Germinal center (tissue), 1 donor: Measurements from ENCODE around the gene TBX6.
"Not testable (repeated sequence)": the region's sequence is repeated elsewhere in the genome, so short reads cannot be mapped to it uniquely, and the experiment has no call there.

Source experiments
- DNase-seq: peaks from one replicate; pipeline ENCODE4 v3.0.0; 2012; ENCODE audit warnings: mixed read lengths, low spot score

Gene TBX6

DNA sequence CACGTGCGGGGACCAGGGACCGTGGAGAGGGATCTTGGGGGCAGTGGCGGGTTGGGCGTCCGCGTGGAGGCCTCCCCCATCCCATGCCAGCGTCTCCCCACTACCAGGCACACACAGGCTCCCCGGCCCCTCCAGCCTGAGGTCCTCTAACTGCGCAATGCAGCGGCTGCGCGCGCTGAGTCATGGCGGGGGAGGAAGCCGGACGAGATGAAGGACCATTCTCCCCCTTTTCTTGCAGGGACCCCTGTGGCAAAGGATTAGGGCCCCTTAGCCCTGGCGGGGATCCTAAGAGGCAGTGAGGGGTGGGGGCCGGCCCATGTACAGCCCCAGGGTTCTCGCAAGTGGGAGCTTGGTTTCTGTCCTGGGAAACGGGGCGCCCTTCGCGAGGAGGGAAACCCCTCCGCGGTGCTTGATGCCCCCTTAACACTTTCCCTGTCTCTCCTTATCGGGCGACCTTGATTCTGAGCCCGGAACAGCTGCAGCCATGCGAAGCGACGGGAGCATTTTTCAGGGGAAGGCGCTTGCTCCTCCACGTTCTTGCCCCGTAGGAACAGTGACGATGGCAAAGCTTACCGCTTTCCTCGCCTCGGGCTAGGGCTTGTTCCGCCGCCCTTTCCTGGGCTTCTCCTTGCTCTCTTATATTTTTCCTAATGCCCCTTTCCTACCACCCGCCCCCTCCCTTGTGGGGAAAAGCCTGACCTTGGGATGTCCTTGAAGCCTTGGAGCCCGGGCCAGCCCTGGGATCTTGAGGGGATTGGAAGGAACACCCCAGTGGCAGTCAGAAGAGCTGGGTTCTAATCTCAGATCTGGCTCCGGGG, 25.6 kb downstream of the TBX6 start:
- DNase-seq: no peak

DNA sequence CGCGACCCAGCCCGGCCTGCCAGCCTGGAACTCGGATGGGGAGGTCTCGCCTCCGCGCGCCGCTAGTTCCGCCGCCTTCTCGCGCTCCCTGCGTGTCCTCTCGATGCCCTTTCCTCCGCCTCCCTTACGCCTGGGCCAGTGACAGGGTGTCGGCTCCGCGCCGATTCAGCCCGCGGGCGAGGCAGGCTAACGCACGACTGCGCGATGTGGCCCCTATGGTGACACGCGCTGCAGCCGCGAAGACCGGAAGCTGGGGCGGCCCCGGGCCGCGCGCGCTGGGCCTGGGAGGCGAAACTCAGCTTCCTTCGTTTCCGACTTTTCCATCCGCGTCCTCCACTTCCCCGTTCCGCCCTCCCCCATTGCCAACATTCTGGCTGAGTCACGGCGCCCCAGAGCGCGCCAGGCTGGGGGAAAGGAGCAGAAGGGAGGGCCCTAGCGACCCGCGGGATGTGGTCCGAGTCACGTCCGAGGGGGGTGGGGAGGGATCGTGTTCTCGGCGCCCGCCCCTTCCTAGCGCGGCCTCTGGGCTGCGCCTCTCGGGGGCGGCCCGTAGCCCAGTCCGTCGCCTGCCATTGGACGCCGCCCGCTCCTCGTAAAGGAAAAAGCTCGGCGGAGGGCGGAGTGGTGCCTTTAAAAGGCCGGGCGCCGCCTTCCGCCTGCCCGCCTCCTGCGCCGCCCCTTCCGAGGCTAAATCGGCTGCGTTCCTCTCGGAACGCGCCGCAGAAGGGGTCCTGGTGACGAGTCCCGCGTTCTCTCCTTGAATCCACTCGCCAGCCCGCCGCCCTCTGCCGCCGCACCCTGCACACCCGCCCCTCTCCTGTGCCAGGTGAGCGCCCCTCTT, 26.4 kb downstream of the TBX6 start, which contains the start of gene ALDOA:
Gene ALDOA (plus strand): TSS at position 659 of the 841 bp plus-strand sequence. CDS start 1,138 bp downstream, outside the sequence.
- peak; percentile 96 for DNase-seq

DNA sequence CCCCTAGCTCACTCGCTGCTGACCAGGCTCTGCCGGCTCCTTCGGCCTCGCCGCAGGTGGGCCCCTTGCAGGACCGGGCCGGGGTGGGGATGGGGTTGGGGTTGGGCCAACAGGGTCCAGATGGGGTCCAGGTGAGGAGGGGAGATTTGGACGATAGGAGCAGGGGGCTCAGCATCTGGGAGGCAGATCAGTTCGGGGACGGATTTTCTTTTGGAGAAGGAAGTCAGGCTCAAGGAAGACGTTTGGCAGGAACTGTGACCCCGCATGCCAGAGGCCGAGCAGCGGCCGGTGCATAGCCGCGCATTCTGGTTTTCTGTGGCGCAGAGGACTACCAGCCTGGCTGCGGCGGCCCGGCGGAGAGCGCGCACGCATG, 27.0 kb downstream of the TBX6 start:
- peak; percentile 28 for DNase-seq

DNA sequence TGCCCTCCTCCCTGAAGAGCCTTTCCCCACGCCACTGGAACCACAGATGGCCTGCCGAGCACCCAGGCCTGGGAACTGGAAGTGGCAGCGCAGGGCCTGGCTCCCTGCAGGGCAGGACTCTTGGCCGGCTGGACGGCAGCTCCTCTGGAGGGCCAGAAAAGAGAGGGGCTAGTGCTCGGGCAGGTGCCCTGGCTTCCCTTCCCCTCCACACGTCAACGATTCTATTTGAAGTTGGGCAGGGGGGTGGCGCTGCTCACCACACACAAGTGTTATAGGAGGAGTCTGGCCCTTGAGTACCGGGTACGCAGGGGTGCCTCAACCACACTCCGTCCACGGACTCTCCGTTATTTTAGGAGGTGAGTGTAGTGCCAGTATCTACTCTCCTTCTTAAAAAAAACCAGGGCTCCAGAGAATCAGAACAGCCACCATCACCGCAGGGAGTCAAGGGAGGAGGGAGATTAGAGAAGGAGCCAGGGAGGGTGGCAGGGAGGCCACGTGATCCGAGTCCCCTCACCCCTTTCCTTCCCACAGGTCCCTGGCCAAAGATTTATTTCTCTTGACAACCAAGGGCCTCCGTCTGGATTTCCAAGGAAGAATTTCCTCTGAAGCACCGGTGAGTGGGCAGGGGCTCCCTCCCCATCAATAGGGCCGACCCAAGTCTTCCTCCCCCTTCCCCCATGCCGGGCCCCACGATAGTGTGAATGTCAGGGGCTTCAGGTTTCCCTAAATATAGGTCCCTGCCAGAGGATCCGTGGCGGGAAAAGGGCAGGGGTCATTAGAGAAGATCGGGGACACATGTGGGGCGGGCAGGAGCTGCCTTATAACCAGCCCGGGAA, 27.6 kb downstream of the TBX6 start:
- peak; percentile 69 for DNase-seq

DNA sequence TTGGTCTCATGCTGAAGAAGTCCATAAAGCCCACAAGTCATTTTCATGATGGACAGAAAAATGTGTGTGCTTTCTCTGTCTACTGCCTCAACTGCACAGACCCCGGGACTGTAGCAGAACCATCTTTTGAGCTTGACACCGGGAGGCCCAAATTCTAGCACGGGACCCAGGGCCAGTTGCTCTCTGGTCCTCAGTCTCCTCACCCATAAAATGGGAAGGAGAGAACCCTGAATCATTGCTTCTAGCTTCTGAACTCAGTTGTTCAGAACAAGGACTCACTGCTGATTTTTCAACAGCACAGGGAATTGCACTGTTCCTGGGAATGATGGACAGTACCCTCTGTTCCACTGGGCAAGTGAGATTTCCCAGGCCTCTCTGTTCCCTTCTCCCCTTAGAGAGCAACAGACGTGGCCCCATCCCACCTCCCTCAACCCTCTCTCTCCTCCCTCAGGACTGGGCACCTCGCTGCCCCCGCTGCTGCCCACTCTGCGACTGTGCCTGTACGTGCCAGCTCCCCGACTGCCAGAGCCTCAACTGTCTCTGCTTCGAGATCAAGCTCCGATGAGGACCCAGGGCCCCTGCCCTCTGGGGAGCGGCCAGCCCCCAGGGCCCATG, 28.3 kb downstream of the TBX6 start:
- DNase-seq: no peak

DNA sequence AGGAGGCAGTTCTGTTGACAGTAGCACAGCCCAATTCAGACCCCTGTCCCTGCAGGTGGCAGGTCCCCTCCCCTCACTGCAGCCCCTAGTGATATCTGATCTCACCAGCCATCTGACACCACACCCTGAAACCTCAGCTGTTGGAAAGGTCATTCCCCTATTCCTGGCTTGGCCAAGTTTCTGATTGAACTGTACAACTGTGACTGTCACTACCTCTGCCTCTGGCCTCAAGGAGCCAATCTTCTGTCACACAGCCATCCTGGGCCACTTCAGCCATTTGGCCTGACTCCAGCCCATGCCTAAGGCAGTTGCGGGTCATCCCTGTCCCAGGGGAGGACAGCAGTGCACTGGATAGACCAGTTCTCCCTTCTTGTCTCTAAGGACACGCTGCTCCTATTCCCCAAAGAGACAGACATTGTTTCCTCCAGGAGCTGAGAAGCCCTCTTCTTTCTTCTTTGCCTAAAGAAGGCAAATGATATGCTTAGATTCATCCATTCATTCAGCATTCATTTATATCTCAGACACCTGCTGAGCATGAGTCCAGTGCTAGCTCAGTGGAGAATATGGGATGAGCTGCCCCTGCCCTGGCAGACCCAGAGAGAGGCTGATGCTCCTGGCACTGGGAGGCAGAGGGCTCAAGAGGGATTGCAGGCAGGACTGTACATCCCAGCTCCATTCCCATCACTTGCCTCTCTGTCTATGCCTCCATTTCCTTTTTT, 30.7 kb downstream of the TBX6 start:
- no peak for DNase-seq

DNA sequence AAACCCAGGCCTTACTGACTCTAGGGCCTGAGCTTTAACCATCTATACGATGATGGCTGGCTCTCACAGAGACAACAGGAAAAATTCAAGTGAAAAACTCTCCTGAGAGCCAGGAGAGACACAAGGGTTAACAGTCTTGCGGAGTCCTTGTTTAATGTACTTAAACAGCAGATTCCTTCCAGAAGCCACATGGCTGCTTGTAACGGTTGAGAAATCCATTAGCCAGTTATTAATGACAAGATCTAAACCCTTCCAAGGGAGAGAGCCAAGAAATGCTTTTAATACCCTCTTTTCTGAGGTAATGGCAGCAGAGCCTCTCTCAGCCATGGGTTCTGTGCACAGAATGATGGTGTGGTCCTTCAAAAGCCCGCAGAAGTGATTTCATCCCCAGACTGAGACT, 31.4 kb downstream of the TBX6 start:
- no peak for DNase-seq

DNA sequence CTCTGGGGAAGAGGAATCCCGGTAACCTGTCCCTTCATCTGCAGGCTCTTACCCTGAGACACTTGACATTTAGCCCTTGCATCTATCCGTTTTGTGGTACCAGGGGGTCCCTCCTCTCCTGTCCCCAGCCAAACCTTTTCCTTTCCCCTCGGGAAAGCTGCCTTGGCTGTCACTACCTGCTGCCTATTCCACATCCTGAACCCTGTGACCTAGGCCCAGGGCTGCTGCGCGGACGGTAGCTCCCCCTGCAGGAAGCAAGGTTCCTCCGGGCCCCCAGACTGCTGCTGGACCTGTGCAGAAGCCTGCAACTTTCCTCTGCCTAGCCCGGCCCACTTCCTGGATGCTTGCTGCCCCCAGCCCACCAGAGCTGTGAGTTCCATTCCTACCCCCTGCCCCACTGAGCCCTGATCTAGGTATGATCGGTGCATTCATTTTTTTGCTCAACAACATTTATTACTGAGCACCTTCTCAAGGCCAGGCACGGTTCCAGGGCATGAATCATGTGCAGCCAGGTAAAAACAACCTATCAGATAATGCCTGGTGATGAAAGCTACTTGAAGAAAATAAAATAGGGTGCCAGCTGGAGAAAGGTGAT, 36.7 kb downstream of the TBX6 start:
- peak; percentile 70 for DNase-seq

DNA sequence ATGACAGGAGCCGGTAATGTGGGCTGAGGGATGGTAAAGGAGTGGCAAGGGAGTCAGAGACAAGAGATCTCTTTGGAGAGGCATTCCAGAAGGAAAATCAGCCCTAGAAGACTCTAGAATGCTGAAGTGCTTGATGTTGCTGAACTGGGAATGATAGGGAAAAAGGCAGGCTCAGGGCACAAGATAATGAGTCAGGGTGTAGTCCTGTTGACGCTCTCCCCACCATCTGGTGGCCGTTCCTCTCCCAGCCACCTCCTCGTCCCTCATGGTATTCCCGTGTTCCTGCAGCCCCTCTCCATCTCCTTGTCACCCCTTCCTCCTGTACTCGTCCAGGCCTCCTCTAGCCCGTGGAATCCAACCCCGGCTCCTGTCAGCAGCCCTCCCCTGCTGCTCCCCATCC, 37.3 kb downstream of the TBX6 start:
- no peak for DNase-seq

DNA sequence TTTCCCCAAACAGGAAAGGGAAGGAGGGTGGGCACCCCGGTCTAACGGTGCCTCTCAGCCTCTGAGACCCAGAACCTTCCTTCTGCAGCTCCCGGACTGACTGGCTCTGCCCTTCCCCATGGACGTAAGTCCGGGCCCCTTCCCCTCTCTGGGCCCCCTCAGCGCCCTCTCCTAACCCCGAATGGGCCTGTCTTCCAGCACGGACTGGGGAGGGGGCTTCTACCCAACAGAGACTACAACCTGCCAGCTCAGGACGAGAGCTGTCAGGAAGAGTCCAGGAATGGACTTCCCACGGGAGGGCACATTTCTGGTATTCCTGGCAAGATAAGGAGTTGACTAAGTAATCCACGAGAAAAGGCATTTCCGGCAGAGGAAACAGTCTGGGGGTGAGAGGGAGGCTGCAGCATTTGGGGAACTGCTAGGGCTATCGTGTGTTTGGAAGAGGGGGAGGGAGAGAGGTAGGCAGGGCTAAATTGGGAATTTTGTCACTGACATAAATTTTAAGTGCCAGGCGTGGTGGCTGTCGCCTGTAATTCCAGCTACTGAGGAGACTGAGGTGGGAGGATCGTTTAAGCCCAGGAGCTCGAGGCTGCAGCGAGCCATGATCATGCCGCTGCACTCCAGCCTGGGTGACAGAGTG, 38.2 kb downstream of the TBX6 start:
- no peak for DNase-seq

DNA sequence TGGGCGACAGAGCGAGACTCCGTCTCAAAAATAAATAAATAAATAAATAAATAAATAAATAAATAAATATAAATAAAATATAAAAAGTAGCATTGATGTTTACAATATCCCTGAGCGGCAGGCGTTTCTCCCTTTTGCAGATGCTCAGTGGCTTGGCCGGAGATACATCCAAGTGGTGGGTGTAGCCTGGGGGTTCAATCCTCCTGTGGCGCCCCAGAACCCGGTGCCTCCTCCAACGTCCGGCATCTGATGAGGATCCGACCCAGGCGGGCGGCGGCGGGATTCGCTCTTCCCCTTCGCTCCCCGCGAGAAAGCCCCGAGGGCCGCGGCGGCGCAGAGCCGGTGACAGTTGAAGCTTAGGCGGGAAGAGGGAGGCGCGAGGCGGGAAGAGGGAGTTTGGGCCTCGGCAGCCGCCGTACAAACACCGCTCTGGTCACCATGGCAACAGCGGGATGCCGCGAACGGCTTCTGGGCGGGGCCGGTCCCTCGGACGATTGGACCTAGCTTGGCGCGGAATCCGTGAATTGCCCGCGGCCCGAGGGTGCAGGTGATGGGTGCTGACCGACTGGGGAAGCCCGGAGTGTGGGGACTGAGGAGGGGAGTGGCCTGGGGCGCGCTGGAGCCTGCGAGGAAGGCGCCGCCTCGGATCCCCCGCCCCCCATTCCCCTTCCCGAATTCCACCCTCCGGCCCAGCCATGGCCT, 38.9 kb downstream of the TBX6 start:
- peak; percentile 92 for DNase-seq

DNA sequence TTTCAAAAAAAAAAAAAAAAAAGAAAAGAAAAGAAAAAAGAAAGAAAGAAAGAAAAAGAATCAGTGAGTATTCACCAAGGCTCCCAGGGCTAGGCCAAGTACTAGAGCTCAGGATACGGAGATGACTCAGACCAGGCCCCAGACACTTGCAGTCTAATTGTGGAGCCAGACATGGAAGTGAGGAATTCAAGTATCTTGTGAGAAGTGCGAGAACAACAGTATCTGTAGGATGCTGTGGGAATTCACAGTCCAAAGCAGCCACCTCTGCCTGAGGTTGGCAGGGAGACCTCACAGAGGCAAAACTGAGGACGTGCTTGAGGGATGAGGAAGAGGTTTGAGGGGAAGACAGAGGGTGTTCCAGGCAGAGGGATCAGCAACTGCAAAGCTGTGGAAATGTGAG, 40.2 kb downstream of the TBX6 start:
- no peak for DNase-seq

DNA sequence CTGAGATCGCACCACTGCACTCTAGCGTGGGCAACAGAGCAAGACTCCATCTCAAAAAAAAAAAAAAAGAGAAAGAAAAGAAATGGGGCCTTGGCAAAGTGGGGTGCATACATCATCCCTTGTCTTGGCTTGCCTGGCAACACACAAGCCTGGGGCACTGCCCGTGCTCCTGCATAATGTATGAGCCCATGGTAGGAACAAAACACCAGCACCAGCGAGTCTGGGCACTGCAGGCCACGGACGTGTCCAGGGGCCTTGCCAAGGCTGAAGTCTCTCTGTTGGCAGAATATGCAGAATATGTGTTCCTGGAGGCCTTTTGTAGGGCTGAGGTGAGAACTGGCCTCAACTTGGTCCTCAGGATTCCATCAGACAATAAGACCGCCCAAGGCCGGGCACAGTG, 41.9 kb downstream of the TBX6 start:
- DNase-seq: no peak

DNA sequence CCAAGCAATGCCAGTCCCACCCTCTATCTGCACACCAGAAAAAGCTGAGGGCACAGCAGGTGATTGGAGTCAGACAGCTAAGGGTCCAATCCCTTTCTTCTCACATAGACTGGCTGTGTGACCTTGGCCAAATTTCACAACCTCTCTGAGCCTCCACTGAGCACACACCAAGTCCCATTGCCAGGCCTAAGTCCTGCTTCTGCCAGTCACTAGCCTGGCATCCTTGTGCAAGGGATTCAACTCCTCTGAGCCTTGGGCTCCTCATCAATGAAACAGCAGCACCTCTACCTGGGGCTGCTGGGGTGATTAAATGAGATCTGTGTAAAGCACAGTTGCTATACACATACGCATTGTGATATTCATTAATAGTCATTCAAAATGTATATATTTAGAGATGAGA, 45.1 kb downstream of the TBX6 start:
- no peak for DNase-seq

DNA sequence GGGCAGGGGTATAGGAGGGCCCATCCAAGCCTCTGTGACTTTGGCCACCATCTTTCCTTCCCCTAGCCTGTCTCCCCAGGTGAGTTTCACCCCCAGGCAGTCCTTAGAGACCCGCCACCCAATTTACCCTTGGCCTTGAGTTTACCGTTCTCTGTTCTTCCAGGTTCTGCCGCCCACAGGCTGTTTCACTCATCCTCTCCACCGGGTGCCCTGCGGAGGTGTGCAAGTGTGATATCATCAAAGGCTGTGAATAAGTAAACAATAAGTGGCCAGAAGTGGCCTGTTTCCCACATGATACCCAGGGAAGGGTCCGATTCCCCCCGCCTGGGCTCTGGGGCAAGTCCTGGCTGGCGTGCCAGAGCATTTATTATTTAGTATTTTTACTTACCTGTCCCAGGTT, 45.5 kb downstream of the TBX6 start:
- DNase-seq: no peak

DNA sequence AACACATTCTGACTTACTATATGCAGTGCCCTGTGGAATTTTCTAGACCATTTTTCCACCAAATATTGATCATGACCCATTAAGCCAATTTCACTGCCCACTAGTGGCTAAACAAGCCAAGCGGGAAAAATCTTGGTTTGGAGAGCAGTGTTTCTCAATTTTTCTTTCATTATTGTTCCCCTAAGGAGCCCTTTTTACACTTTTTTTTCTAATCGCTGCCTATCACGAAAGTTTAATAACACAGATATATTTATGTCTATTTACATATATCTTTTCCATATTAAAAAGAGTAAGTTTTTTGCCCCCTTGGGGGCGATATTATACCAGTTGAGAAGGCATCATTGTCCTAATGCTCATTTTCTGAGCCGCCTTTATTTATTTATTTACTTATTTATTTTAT, 49.9 kb downstream of the TBX6 start:
- DNase-seq: no peak

DNA sequence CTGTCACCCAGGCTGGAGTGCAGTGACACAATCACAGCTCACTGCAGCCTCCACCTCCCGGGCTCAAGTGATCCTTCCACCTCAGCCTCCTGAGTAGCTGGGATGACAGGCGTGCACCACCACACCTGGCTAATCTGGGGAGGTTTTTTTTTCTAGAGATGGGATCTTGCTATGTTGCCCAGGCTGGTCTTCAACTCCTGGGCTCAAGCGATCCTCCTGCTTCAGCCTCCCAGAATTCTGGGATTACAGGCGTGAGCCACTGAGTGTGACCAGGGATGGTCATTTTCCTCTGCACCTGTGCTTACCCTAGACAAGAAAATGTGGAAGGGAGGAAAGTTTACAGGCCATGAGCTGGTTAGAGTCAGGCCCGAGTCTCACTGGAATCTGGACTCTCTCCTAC, 51.0 kb downstream of the TBX6 start:
- not testable (repeated sequence) for DNase-seq

DNA sequence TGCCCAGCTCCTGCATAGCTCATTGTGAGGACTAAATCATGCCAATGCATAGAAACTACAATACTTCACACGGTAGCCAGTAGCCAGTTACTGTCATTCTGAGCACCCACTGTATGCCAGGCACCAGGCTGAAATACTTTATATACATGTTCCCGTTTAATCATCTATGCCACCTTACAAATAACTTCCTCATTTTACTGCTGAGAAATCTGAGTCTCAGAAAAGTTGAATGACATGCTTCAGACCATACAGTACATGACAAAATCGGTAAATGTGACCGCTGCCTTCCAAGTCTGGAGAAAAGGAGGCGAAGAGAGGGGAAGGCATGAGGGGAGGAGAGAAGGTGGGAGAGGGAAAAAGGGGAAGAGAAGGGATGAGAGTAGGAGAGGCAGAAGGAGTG, 51.5 kb downstream of the TBX6 start:
- DNase-seq: no peak
